ENCODE data around the gene RBM23. TPM values are rescaled to one million over a fixed set of nuclear protein-coding genes. Genes with fewer than 3 reads are reported as not detected.
A peak's percentile ranks its signal among the peaks of the same experiment; 100 is the strongest.

RBM23 gene
- total RNA-seq, 1 donor from 2014 or later: 102 TPM

DNA sequence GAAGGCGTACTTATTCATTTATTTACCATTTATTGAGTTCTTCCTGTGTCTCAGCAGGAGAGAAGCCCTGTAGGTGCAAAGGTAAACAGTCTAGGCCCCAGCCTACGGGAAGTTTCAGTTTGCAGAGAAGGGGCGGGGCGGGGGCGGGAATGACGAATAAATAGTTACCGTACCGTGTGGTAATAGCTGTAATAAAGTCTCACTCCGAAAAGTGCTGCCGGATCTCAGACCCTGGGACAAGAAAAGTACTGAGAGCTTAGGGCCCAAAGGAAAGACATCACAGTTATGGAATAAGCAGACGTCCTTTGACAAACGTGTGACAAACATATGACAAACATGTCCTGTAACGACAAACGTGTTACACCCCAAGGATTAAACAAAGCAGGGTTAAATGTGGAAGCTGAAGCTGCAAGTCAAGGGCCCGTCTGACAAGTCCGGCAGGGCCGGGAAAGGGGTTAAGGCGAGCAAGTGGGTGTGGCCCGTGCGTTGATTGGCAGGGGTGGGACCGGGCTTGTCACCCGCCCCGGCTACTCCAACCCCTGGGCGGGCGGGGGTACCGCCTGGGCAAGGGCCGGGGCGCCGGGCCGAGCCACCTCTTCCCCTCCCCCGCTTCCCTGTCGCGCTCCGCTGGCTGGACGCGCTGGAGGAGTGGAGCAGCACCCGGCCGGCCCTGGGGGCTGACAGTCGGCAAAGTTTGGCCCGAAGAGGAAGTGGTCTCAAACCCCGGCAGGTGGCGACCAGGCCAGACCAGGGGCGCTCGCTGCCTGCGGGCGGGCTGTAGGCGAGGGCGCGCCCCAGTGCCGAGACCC, 47.5 kb downstream of the RBM23 start, which contains the start of gene LRP10:
Gene LRP10, plus strand, starts transcription at position 517 of the 809 bp plus-strand sequence. CDS start 564 bp downstream, outside the sequence.
- TF ChIP-seq, protein P1, sequence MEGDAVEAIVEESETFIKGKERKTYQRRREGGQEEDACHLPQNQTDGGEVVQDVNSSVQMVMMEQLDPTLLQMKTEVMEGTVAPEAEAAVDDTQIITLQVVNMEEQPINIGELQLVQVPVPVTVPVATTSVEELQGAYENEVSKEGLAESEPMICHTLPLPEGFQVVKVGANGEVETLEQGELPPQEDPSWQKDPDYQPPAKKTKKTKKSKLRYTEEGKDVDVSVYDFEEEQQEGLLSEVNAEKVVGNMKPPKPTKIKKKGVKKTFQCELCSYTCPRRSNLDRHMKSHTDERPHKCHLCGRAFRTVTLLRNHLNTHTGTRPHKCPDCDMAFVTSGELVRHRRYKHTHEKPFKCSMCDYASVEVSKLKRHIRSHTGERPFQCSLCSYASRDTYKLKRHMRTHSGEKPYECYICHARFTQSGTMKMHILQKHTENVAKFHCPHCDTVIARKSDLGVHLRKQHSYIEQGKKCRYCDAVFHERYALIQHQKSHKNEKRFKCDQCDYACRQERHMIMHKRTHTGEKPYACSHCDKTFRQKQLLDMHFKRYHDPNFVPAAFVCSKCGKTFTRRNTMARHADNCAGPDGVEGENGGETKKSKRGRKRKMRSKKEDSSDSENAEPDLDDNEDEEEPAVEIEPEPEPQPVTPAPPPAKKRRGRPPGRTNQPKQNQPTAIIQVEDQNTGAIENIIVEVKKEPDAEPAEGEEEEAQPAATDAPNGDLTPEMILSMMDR (conservative IDR thresholded peaks at IDR 0.05): no peak
- Mint-ChIP-seq H3K27ac (peak within 1 kb of the TSS; percentile 99), H3K4me1 (ENCODE audit: unreplicated experiment) (peaks cover 14% of the 10 kb centered on the region), H3K27me3 (no peaks in the 10 kb centered on the region), H3K4me3 (peak within 1 kb of the TSS; percentile 98), H3K9me3 (no peaks in the 10 kb centered on the region), H3K36me3 (peaks cover 9% of the 10 kb centered on the region)
- DNase-seq (ENCODE audit: extremely low spot score, unreplicated experiment): peak; percentile 87

DNA sequence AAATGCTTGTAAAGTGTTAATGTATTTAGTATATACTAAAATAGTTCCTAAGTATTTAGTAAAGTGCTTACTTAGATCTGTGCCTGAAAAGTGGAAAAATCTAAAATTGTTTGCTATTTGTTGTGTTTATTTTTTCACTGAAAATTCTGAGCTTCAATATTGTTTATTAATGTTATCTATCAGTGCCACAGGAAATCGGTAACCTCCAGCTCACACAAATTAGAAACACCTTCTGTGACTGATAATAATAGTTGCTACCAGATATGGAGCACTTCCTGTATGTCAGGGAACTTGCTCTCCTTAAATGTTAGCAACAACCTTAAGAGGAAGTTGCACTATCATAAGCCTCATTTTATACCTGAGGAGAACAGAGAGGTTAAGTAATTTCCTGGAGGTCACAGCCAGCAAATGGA, 48.1 kb downstream of the RBM23 start:
- H3K27ac Mint-ChIP-seq: peak overlapping the region; percentile 99
- H3K4me3 Mint-ChIP-seq: peak overlapping the region; percentile 98
- DNase-seq (ENCODE audit: extremely low spot score, unreplicated experiment): no peak
- H3K9me3 Mint-ChIP-seq: no peaks in the 10 kb centered on the region
- H3K27me3 Mint-ChIP-seq: no peaks in the 10 kb centered on the region
- peaks cover 14% of the 10 kb centered on the region for H3K4me1 Mint-ChIP-seq (ENCODE audit: unreplicated experiment)
- TF ChIP-seq, protein P1 (conservative IDR thresholded peaks at IDR 0.05): no peak
- peaks cover 9% of the 10 kb centered on the region for H3K36me3 Mint-ChIP-seq

DNA sequence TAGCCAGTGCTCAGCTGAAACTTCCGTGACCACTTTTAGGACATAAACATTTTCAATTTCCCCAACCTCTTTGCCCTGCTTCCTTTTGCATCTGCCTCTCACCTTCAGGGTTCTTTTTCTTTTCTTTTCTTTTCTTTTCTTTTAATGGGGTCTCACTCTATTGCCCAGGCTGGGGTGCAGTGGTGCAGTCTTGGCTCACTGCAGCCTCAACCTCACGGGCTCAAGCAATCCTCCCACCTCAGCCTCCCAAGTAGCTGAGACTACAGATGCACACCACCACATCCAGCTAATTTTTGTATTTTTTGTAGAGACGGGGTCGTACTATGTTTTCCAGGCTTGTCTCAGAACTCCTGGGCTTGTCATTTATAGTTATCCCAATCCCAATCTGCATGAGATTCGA, 52.1 kb downstream of the RBM23 start:
- DNase-seq (ENCODE audit: extremely low spot score, unreplicated experiment): no peak
- H3K27ac Mint-ChIP-seq: no peak overlapping the region
- H3K9me3 Mint-ChIP-seq: no peaks in the 10 kb centered on the region
- no peak overlapping the region for H3K4me3 Mint-ChIP-seq
- H3K36me3 Mint-ChIP-seq: no peaks in the 10 kb centered on the region
- H3K4me1 Mint-ChIP-seq (ENCODE audit: unreplicated experiment): peaks cover 6% of the 10 kb centered on the region
- H3K27me3 Mint-ChIP-seq: no peaks in the 10 kb centered on the region
- TF ChIP-seq, protein P1 (conservative IDR thresholded peaks at IDR 0.05): no peak

DNA sequence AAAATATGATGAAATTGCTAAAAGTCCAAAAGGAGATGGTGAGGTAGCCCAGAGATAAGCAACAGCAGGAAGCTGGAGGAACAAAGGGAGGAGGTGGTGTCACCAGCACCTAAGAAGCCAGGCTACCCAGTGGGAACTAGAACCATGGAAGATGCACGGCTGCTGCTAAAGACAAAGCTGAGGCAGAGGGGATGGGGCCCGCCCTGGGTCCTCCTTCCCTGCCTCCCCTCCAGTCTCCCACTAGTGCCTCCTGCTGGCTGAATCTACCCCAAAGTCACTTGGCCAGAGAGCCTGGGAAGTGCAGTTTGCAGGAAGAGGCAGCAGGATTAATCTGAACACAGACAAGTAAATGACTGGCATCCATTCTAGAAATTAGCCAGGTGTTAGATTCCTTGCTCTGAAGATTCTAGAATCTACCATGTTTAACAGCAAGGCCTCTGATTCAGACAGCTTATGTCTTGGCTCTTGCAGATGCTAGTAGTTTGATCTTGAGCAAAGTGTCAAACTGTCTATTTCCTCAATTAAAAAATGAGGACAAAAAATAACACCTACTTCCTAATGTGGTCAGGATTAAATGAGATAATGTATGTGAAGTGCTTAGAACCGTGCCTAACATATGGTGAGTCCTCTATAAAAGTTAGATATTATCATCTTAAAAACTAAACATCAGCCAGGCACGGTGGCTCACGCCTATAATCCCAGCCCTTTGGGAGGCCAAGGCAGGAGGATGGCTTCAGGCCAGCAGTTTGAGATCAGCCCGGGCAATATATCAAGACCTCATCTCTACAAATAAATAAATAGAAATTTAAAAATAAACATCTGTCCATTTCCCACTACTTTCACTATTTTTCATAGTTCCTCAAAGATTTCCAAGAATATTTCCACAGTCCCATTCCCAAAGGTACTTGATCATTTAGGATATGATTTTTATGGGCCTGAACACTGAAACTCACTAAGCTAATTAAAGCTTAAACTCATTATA, 53.2 kb downstream of the RBM23 start:
- no peaks in the 10 kb centered on the region for H3K9me3 Mint-ChIP-seq
- peaks cover 4% of the 10 kb centered on the region for H3K4me1 Mint-ChIP-seq (ENCODE audit: unreplicated experiment)
- no peaks in the 10 kb centered on the region for H3K27me3 Mint-ChIP-seq
- DNase-seq (ENCODE audit: extremely low spot score, unreplicated experiment): no peak
- TF ChIP-seq, protein P1 (conservative IDR thresholded peaks at IDR 0.05): peak; percentile 52
- H3K27ac Mint-ChIP-seq: no peak overlapping the region
- H3K36me3 Mint-ChIP-seq: no peaks in the 10 kb centered on the region
- no peak overlapping the region for H3K4me3 Mint-ChIP-seq

DNA sequence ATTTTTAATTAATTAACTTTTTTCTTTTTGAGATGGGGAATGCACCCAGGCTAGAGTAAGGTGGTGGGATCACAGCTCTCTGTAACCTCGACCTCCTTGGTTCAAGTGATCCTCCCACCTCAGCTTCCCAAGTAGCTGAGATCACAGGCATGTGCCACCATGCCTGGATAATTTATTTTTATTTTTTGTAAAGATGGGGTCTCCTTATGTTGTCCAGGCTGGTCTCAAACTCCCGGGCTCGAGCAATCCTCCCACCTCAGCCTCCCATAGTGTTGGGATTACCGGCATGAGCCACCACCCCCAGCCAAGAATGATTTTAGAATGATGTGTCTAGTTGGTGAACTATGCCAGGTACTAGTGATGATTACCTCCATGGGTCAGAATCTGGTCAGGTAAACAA, 54.0 kb downstream of the RBM23 start:
- no peaks in the 10 kb centered on the region for H3K36me3 Mint-ChIP-seq
- no peak overlapping the region for H3K4me3 Mint-ChIP-seq
- H3K27me3 Mint-ChIP-seq: no peaks in the 10 kb centered on the region
- H3K4me1 Mint-ChIP-seq (ENCODE audit: unreplicated experiment): no peaks in the 10 kb centered on the region
- TF ChIP-seq, protein P1 (conservative IDR thresholded peaks at IDR 0.05): no peak
- no peak for DNase-seq (ENCODE audit: extremely low spot score, unreplicated experiment)
- H3K27ac Mint-ChIP-seq: no peak overlapping the region
- H3K9me3 Mint-ChIP-seq: no peaks in the 10 kb centered on the region
